ENCODE data around the gene MLIP.

- TF ChIP-seq REST (IDR thresholded peaks at IDR 0.05; ENCODE audit: unreplicated experiment) (no peak), POLR2AphosphoS5 (IDR thresholded peaks at IDR 0.05; ENCODE audit: low read depth) (no peak), CTCF (conservative IDR thresholded peaks at IDR 0.05; ENCODE audit: low read depth in 2 of 2) (no peak), EZH2 (IDR thresholded peaks at IDR 0.05; ENCODE audit: low read depth, unreplicated experiment) (no peak), ETS1 (IDR thresholded peaks at IDR 0.05) (no peak), STAT1 (IDR thresholded peaks at IDR 0.05; ENCODE audit: unreplicated experiment) (no peak), NANOG (IDR thresholded peaks at IDR 0.05; ENCODE audit: borderline replicate concordance) (no peak), ZNF331 (CRISPR knock-in tag; IDR thresholded peaks at IDR 0.05; ENCODE audit: low read depth) (no peak), EZH2phosphoT487 (IDR thresholded peaks at IDR 0.05; ENCODE audit: unreplicated experiment) (no peak), CREB1 (CRISPR knock-in tag; IDR thresholded peaks at IDR 0.05; ENCODE audit: low read depth) (no peak), ZNF114 (CRISPR knock-in tag; IDR thresholded peaks at IDR 0.05) (no peak), ZNF462 (CRISPR knock-in tag; IDR thresholded peaks at IDR 0.05) (no peak), JUNB (IDR thresholded peaks at IDR 0.05; ENCODE audit: unreplicated experiment) (no peak)
Measured at GRCh38 chr6:54301770-54302169, 190.5 kb downstream of the MLIP start.
